Retina (tissue), 1 donor: Measurements from ENCODE around the gene KCNA5.

Source experiments
- DNase-seq: peaks from one replicate; pipeline ENCODE4 v3.0.0-alpha.2; 2016

Gene KCNA5

DNA sequence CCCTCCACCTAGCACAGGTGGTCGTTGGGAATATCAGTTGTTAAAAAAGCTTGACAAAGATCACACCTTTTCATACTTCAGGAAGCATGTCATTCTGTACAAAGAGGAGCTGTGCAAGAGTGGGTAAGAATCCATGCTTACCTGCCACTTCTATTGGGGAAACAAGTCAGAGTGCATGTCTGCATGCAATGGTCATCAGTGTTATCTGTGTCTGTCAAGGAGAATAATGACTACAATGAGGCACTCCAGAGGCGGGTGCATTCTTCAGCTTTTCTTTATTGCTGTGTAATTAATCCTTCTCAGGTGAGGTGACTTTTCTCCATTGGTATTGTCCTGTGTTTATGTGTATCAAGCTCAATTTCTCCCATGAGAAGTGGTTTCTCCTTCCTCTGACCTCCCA is 24.4 kb downstream of the KCNA5 start:
- DNase-seq: no peak

- no peak for DNase-seq
Measured at GRCh38 chr12:5068619-5069018, 24.9 kb downstream of the KCNA5 start.

GRCh38 chr12:5070090-5070489 is 26.4 kb downstream of the KCNA5 start:
- DNase-seq: no peak

GRCh38 chr12:5071496-5071895 is 27.8 kb downstream of the KCNA5 start:
- no peak for DNase-seq

GRCh38 chr12:5072311-5072710 is 28.6 kb downstream of the KCNA5 start:
- DNase-seq: peak; percentile 71

- no peak for DNase-seq
Measured at GRCh38 chr12:5073054-5073453, 29.4 kb downstream of the KCNA5 start.

DNA sequence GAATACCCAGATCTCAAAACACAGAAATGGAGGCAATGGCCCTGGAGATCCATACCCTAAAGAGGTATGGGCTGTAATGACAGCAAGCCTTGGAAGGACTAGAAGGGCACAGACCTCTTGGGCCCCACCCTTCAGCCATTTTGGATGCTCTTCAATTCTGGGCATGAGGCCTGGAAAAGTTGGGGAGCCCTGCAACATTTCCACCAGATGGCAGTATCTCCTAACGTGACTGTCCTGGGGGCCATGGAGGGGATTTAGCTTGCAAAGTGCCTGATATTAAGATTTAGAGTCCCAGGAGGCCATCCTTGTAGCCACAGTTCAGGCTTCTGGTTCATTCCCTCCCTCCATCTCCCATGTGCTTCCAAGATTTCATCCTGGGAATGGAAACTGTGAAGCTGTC is 30.2 kb downstream of the KCNA5 start:
- DNase-seq: no peak

DNA sequence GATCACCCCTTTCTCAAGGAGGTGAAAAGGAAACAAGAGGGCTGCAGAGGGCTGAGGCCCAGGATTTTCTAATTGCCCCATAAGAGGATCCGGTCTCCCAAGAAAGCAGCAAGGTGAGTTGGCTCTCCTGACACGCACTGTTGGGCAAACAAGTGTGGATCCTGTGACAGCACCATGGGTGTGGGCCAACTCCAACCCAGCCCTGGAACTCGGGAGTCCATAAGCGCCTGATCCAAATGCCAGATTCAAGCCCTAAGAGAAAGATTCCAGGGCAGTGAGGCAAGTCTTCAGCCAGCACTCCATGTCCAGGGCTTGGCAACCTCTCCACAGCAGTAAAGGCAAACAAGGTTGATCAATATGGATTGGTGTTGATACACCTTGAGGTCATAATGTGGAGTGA is 33.1 kb downstream of the KCNA5 start:
- DNase-seq: no peak

DNA sequence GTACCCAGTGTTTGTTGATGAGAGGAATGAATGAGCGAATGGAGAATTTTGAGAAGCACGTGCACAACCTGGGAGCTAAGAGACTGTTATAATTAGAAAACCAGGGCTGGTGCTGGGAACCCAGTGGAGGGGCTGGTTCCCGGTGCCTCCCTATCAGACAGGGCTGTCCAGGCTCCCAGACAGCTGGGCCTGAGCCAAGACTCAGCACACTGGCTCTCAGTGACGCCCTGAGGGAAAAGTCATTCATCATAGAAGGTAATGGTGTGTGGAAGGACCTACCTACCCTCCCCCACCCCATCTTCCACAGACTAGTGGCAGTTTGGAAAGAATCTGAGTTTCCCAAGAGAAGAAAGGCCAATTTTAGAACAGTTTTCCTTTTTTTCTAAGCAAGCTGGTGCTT is 34.7 kb downstream of the KCNA5 start:
- DNase-seq: no peak

DNA sequence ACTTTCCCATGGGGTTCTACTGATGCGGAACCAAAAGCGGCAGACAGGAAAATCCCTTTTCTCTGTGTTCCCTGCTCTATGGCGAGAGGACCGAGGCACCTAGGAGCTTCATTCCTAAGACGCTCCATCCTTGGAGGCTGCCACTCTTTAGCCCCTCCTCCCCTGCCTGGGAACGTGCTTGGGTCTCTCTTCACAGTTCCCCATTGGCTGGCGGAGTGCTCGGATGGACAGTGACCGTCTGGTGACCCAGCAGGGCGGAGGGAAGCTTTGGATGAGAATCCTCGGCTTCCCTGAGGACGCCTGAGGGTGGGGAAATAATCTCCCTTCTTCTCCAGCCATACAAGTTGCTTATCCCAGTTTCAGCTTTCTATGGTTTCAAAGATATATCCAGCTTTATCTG is 37.3 kb downstream of the KCNA5 start:
- DNase-seq: peak; percentile 67

DNA sequence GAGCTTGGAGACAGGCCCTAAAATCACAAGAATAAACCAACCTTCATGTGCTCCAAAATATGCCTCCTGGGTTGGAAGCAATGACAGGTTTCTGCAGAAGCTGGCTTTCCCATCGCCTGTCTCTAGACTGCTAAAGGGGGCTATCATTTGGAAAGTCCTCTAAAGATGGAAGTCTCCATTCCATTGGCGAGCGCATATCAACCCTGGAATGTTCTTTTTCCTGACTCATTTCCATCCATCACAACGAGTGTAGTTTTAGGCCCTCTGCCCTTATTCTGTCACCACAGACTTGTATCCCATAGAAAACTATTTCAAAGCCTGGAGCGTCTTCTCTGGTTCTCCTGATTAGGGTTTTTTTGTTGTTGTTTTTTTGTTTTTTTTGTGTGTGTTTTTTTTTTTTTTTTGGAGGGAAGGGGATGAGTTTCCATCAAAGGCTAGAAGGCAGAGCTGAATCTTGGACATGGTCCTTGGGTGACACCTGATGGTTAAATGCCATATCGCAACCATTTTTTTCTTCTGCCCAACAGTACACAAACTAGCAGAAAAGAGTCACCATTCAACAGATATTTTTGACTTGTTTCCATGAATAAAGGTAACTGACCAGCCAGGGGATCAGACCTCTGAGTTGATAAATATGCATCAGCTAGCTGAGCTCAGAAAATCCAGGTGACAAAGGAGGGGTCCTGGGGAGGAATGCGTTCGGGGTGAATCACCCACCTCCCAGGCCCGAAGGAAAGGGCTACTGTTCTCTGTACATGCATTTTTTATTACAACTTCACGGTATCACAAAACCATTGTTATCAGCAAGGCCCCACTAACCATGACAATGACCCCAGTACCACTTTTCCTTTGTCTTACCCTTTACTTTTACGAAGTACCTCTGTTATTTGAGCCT is 40.5 kb downstream of the KCNA5 start:
- DNase-seq: peak; percentile 87

DNA sequence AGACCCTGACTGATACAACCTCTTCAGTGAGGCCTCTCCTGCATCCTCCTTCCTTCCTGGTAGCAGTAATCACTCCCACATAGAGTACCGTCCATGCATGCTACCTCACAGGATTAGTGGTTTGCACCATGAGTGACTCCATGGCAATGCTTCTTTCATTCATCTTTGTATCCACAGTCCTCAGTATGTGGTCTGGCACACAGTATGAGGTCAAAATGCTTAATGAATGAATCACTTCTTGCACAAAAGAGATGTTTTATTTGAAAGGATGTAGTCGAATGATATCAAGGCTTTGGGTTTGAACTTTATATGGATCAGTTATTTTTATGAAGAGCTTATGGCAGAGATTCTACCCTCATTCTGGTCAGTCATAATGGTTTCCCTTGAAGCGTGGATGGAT is 42.2 kb downstream of the KCNA5 start:
- no peak for DNase-seq

DNA sequence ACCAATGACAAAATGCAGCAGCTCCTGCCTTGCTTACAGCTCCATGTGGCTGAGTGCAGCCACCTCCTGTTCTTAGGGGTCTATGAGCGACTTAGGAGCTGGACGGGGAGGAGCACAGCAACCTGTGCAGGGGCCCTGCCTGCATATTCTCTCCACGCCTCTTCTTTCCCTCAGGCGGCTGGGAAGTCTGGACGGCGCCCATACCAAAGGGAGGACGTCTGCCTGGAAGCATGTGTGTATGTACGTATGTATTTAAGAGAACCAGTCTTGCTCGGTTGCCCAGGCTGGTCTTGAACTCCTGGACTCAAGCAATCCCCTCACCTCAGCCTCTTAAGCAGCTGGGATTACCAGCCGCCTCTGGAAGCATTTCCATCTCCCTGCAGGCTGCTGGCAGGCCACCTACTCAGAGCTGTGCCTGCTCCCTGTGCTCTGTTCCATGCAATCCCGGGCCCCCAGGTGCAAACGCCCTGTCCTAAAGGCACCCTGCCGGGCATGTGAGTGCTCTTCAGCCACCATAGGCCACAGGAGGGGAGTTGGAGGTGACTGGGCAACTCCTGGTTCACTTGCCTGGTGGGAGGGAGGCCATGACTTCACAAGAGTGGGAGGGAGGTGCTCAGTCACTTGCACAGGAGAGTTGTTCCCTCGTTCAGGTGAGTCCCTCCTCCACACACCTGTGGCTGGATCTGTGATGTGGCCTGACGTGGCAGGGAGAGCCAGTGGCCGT is 44.3 kb downstream of the KCNA5 start:
- DNase-seq: no peak

- no peak for DNase-seq
Measured at GRCh38 chr12:5088586-5089264, 45.0 kb downstream of the KCNA5 start.

GRCh38 chr12:5094551-5094950 is 50.9 kb downstream of the KCNA5 start:
- DNase-seq: no peak

GRCh38 chr12:5094986-5095385 is 51.3 kb downstream of the KCNA5 start:
- DNase-seq: no peak
